HEK293 (cell line): ENCODE measurements around the gene KIAA0825.

Experiments used
- CTCF ChIA-PET: fragments of 350-600 bp; formaldehyde crosslinking; extraction: SDS; loops from one replicate; lab custom pipeline; 2021; ENCODE audit warnings: antibody characterized with exemption; lab: Yijun Ruan, JAX
- POLR2A ChIA-PET: fragments of 300-600 bp; formaldehyde crosslinking; extraction: SDS; loops from one replicate; lab custom pipeline; 2020; ENCODE audit warnings: antibody characterized with exemption, inconsistent platforms; lab: Yijun Ruan, JAX
- H3K27ac ChIP-seq: fragments of 200-500 bp; sonication (Bioruptor generic); 2 replicates; pipeline ENCODE4 v1.5.1; 2014; ENCODE audit warnings: low read depth, low read length, control low read depth, inconsistent platforms; ENCODE audit errors: extremely low read depth
- H3K36me3 ChIP-seq, 2 experiments: fragments of 200-500 bp in 1 of 2; sonication (Bioruptor generic) in 1 of 2; 1 replicate in 1 of 2; 2 replicates in 1 of 2; pipeline ENCODE4 v1.5.1; 2014 to 2017; ENCODE audit warnings: inconsistent platforms in 2 of 2, low read length in 2 of 2; ENCODE audit not compliant: control insufficient read depth in 2 of 2, insufficient read depth in 1 of 2
- H3K4me1 ChIP-seq: fragments of 200-500 bp; sonication (Bioruptor generic); 2 replicates; pipeline ENCODE4 v1.5.1; 2014; ENCODE audit warnings: mild to moderate bottlenecking, low read length, inconsistent platforms; ENCODE audit not compliant: control insufficient read depth, insufficient read depth
- H3K4me3 ChIP-seq: 2 replicates; pipeline ENCODE4 v1.5.1; 2011; ENCODE audit warnings: low read depth, mild to moderate bottlenecking, control low read depth, low read length, moderate library complexity
- H3K9me3 ChIP-seq: fragments of 200-500 bp; sonication (Bioruptor generic); 2 replicates; pipeline ENCODE4 v1.5.1; 2014; ENCODE audit warnings: low read depth, low read length, inconsistent platforms; ENCODE audit not compliant: control insufficient read depth, insufficient read depth
- CTCF ChIP-seq: fragments of 450-650 bp; formaldehyde crosslinking; IDR thresholded peaks from 2 replicates; pipeline ENCODE4 v1.5.1; 2016; ENCODE audit warnings: missing biosample characterization, missing genetic modification characterization
- KLF9 ChIP-seq: fragments of 450-650 bp; formaldehyde crosslinking; IDR thresholded peaks from 2 replicates; pipeline ENCODE4 v1.5.1; 2016; ENCODE audit warnings: missing biosample characterization, missing genetic modification characterization, low read depth
- MEIS1 ChIP-seq: sonication (generic); formaldehyde crosslinking; IDR thresholded peaks from 2 replicates; pipeline ENCODE4 v1.8.1; 2022; ENCODE audit warnings: missing genetic modification reagents, mild to moderate bottlenecking, borderline replicate concordance
- MZF1 ChIP-seq: fragments of 450-650 bp; formaldehyde crosslinking; IDR thresholded peaks from 2 replicates; pipeline ENCODE4 v1.5.1; 2017; ENCODE audit warnings: missing biosample characterization, missing genetic modification characterization, borderline replicate concordance
- SCRT2 ChIP-seq: fragments of 450-650 bp; formaldehyde crosslinking; IDR thresholded peaks from 2 replicates; pipeline ENCODE4 v1.5.1; 2016; ENCODE audit warnings: missing biosample characterization, missing genetic modification characterization
- SP3 ChIP-seq: fragments of 450-650 bp; formaldehyde crosslinking; IDR thresholded peaks from 2 replicates; pipeline ENCODE4 v1.5.1; 2016; ENCODE audit warnings: missing biosample characterization, missing genetic modification characterization
- ZBTB20 ChIP-seq: fragments of 450-650 bp; formaldehyde crosslinking; IDR thresholded peaks from 2 replicates; pipeline ENCODE4 v1.5.1; 2016; ENCODE audit warnings: missing biosample characterization, missing genetic modification characterization
- ZBTB48 ChIP-seq: fragments of 450-650 bp; formaldehyde crosslinking; IDR thresholded peaks from 2 replicates; pipeline ENCODE4 v1.5.1; 2016; ENCODE audit warnings: missing biosample characterization, missing genetic modification characterization
- ZNF10 ChIP-seq: fragments of 450-650 bp; formaldehyde crosslinking; IDR thresholded peaks from 2 replicates; pipeline ENCODE4 v1.5.1; 2017; ENCODE audit warnings: missing biosample characterization, missing genetic modification characterization
- ZNF148 ChIP-seq: fragments of 450-650 bp; formaldehyde crosslinking; IDR thresholded peaks from 2 replicates; pipeline ENCODE4 v1.5.0; 2017; ENCODE audit warnings: missing biosample characterization, missing genetic modification characterization, borderline replicate concordance
- ZNF2 ChIP-seq: fragments of 450-650 bp; formaldehyde crosslinking; IDR thresholded peaks from 2 replicates; pipeline ENCODE4 v1.5.1; 2016; ENCODE audit warnings: missing biosample characterization, missing genetic modification characterization
- ZNF202 ChIP-seq: fragments of 450-650 bp; formaldehyde crosslinking; IDR thresholded peaks from 2 replicates; pipeline ENCODE4 v1.5.1; 2016; ENCODE audit warnings: missing biosample characterization, missing genetic modification characterization, borderline replicate concordance
- ZNF274 ChIP-seq, 2 experiments: fragments of 200-500 bp in 1 of 2; fragments of 450-650 bp in 1 of 2; sonication (Bioruptor generic) in 1 of 2; formaldehyde crosslinking in 1 of 2; IDR thresholded peaks; 2 replicates each; pipeline versions ENCODE4 v1.5.1 to v1.6.1; 2014 to 2016; ENCODE audit warnings: borderline replicate concordance in 1 of 2, inconsistent platforms in 1 of 2, low read length in 1 of 2, missing biosample characterization in 1 of 2, missing genetic modification characterization in 1 of 2
- ZNF311 ChIP-seq: fragments of 450-650 bp; formaldehyde crosslinking; IDR thresholded peaks from 2 replicates; pipeline ENCODE4 v1.5.1; 2017; ENCODE audit warnings: missing biosample characterization, missing genetic modification characterization, borderline replicate concordance
- ZNF324 ChIP-seq: fragments of 450-650 bp; formaldehyde crosslinking; IDR thresholded peaks from 2 replicates; pipeline ENCODE4 v1.5.1; 2016; ENCODE audit warnings: missing biosample characterization, missing genetic modification characterization
- ZNF37A ChIP-seq: fragments of 450-650 bp; IDR thresholded peaks from 2 replicates; pipeline ENCODE4 v1.5.1; 2018; ENCODE audit warnings: missing biosample characterization, missing genetic modification characterization
- ZNF398 ChIP-seq: fragments of 450-650 bp; formaldehyde crosslinking; IDR thresholded peaks from 2 replicates; pipeline ENCODE4 v1.5.1; 2017; ENCODE audit warnings: missing biosample characterization, missing genetic modification characterization
- ZNF423 ChIP-seq: fragments of 450-650 bp; formaldehyde crosslinking; IDR thresholded peaks from 2 replicates; pipeline ENCODE4 v1.5.1; 2016; ENCODE audit warnings: missing biosample characterization, missing genetic modification characterization
- ZNF473 ChIP-seq: fragments of 450-650 bp; formaldehyde crosslinking; IDR thresholded peaks from 2 replicates; pipeline ENCODE4 v1.5.1; 2017; ENCODE audit warnings: missing biosample characterization, missing genetic modification characterization
- ZNF521 ChIP-seq: fragments of 450-650 bp; formaldehyde crosslinking; IDR thresholded peaks from 2 replicates; pipeline ENCODE4 v1.5.1; 2017; ENCODE audit warnings: missing biosample characterization, mild to moderate bottlenecking, missing genetic modification characterization
- ZNF548 ChIP-seq: fragments of 450-650 bp; formaldehyde crosslinking; IDR thresholded peaks from 2 replicates; pipeline ENCODE4 v1.5.1; 2016; ENCODE audit warnings: missing biosample characterization, missing genetic modification characterization
- ZNF561 ChIP-seq: fragments of 450-650 bp; IDR thresholded peaks from 2 replicates; pipeline ENCODE4 v1.5.1; 2018; ENCODE audit warnings: missing biosample characterization, missing genetic modification characterization, borderline replicate concordance
- ZNF580 ChIP-seq: fragments of 450-650 bp; formaldehyde crosslinking; IDR thresholded peaks from 2 replicates; pipeline ENCODE4 v1.5.1; 2016; ENCODE audit warnings: missing biosample characterization, missing genetic modification characterization
- ZNF629 ChIP-seq: fragments of 450-650 bp; formaldehyde crosslinking; IDR thresholded peaks from 2 replicates; pipeline ENCODE4 v1.5.1; 2017; ENCODE audit warnings: missing biosample characterization, missing genetic modification characterization
- ZNF658 ChIP-seq: fragments of 450-650 bp; formaldehyde crosslinking; IDR thresholded peaks from 2 replicates; pipeline ENCODE4; 2016; ENCODE audit warnings: missing biosample characterization, missing genetic modification characterization
- ZNF670 ChIP-seq: fragments of 450-650 bp; formaldehyde crosslinking; IDR thresholded peaks from 2 replicates; pipeline ENCODE4 v1.5.1; 2016; ENCODE audit warnings: missing biosample characterization, missing genetic modification characterization, low read depth
- ZNF76 ChIP-seq: fragments of 450-650 bp; formaldehyde crosslinking; IDR thresholded peaks from 2 replicates; pipeline ENCODE4; 2016; ENCODE audit warnings: low read depth, missing biosample characterization, missing genetic modification characterization, borderline replicate concordance
- ZNF830 ChIP-seq: fragments of 450-650 bp; IDR thresholded peaks from 2 replicates; pipeline ENCODE4 v1.5.0; 2018; ENCODE audit warnings: missing biosample characterization, missing genetic modification characterization, low read depth, mild to moderate bottlenecking, moderate library complexity
- ZNF837 ChIP-seq: fragments of 450-650 bp; formaldehyde crosslinking; IDR thresholded peaks from 2 replicates; pipeline ENCODE4 v1.5.1; 2016; ENCODE audit warnings: missing biosample characterization, missing genetic modification characterization
- ZXDB ChIP-seq: fragments of 450-650 bp; formaldehyde crosslinking; IDR thresholded peaks from 2 replicates; pipeline ENCODE4 v1.5.1; 2016; ENCODE audit warnings: missing biosample characterization, missing genetic modification characterization

Gene KIAA0825

GRCh38 chr5:94111209-94112004 lies 507.0 kb downstream of the KIAA0825 start:
- ChIA-PET CTCF (interaction anchor here (0.6 kb wide), 1 partner anchor 1359 kb away, joined by 6 read pairs; no protein-coding TSS in a partner anchor), POLR2A (no interaction called here)
- H3K9me3 ChIP-seq: no peaks in the 10 kb centered on the region
- H3K27ac ChIP-seq: peak overlapping the region; percentile 81
- H3K36me3 ChIP-seq: no peaks in the 10 kb centered on the region
- no peaks in the 10 kb centered on the region for H3K4me1 ChIP-seq
- peak overlapping the region; percentile 94 for H3K4me3 ChIP-seq
- TF ChIP-seq SCRT2 (tag by site-specific recombination) (0 out of 2 replicates have a peak, but pooled peaks have one; percentile 17), ZNF580 (tag by site-specific recombination) (peak; percentile 89; the same call in 1 of the 2 replicates), ZNF274 (IDR thresholded peaks at IDR 0.05; ENCODE audit: low read length) (no peak), ZNF274 (tag by site-specific recombination; IDR thresholded peaks at IDR 0.05; ENCODE audit: borderline replicate concordance) (no peak), MEIS1 (CRISPR knock-in tag) (no peak), ZNF311 (tag by site-specific recombination) (no peak), CTCF (tag by site-specific recombination) (peak; percentile 81; the same call in 1 of the 2 replicates), SP3 (tag by site-specific recombination) (peak; percentile 91), ZNF521 (tag by site-specific recombination) (no peak), ZNF548 (tag by site-specific recombination) (no peak), ZNF423 (peak; percentile 38; the same call in 1 of the 2 replicates), ZNF324 (tag by site-specific recombination) (peak; percentile 75), ZNF837 (tag by site-specific recombination) (no peak), ZNF830 (tag by site-specific recombination) (no peak), ZNF10 (tag by site-specific recombination) (no peak), ZBTB48 (tag by site-specific recombination) (peak; percentile 94), KLF9 (peak; percentile 92), ZNF148 (tag by site-specific recombination) (no peak), ZNF473 (tag by site-specific recombination) (no peak), ZNF202 (tag by site-specific recombination) (no peak), ZNF629 (tag by site-specific recombination) (peak; percentile 97), ZXDB (peak; percentile 81), MZF1 (tag by site-specific recombination) (peak; percentile 69), ZNF37A (tag by site-specific recombination) (no peak), ZNF76 (tag by site-specific recombination) (peak; percentile 86), ZNF670 (no peak), ZBTB20 (tag by site-specific recombination) (peak; percentile 82), ZNF2 (peak; percentile 81), ZNF561 (tag by site-specific recombination) (no peak), ZNF658 (tag by site-specific recombination) (no peak), ZNF398 (tag by site-specific recombination) (peak; percentile 63)
